Measurements from ENCODE around the gene ZFAND6.

DNA sequence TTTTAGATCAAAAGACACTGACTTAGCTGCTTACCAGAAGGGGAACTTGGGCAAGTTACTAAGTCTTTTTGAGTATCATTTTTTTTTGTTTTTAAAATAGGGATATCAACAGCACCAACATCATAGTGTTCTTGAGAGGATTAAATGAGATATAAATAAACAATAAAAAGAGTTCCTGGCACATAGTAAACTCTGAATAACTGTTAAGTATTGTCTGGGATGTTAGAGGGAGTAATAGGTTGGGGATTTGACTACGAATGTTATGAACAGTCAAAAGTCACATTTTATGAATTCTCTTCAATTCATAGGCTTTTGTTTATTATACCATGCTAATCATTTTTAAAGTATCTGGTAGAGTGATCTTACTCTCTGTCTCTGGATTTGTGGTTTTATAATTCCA, 55.5 kb downstream of the ZFAND6 start:
- TF ChIP-seq, protein P1, sequence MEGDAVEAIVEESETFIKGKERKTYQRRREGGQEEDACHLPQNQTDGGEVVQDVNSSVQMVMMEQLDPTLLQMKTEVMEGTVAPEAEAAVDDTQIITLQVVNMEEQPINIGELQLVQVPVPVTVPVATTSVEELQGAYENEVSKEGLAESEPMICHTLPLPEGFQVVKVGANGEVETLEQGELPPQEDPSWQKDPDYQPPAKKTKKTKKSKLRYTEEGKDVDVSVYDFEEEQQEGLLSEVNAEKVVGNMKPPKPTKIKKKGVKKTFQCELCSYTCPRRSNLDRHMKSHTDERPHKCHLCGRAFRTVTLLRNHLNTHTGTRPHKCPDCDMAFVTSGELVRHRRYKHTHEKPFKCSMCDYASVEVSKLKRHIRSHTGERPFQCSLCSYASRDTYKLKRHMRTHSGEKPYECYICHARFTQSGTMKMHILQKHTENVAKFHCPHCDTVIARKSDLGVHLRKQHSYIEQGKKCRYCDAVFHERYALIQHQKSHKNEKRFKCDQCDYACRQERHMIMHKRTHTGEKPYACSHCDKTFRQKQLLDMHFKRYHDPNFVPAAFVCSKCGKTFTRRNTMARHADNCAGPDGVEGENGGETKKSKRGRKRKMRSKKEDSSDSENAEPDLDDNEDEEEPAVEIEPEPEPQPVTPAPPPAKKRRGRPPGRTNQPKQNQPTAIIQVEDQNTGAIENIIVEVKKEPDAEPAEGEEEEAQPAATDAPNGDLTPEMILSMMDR (conservative IDR thresholded peaks at IDR 0.05; ENCODE audit: low read length) = no peak
- no peak for TF ChIP-seq EZH2phosphoT487 (IDR thresholded peaks at IDR 0.05; ENCODE audit: borderline replicate concordance, low read depth, low read length)

Measured in OCI-LY7 (cell line).